ENCODE measurements around the gene CHN1. TPM values are rescaled to one million over a fixed set of nuclear protein-coding genes. Genes with fewer than 3 reads are reported as not detected.

CHN1 gene, protein sequence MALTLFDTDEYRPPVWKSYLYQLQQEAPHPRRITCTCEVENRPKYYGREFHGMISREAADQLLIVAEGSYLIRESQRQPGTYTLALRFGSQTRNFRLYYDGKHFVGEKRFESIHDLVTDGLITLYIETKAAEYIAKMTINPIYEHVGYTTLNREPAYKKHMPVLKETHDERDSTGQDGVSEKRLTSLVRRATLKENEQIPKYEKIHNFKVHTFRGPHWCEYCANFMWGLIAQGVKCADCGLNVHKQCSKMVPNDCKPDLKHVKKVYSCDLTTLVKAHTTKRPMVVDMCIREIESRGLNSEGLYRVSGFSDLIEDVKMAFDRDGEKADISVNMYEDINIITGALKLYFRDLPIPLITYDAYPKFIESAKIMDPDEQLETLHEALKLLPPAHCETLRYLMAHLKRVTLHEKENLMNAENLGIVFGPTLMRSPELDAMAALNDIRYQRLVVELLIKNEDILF
- 1 to 10 TPM; 1.1 to 3.2 TPM for polyA plus RNA-seq

GRCh38 chr2:175004980-175005732, at the start of gene CHN1:
Gene CHN1, minus strand, starts transcription at chr2:175005381. Its CDS starts 469 bp downstream, at chr2:175004912.
- H3K27ac ChIP-seq (ENCODE audit: low read depth in 2 of 2, low read length in 1 of 2) = peak within 1 kb of the TSS; percentile 77 to 87
- WGBS, 2 donors = 0% methylated on average over 78 to 89 of the region's 89 CpGs
- H3K36me3 ChIP-seq (ENCODE audit: control insufficient read depth in 2 of 2, insufficient read depth in 2 of 2, low read length in 1 of 2) = no peaks in the 10 kb centered on the region
- H3K27me3 ChIP-seq (ENCODE audit: control insufficient read depth in 1 of 2, insufficient read depth in 2 of 2, low read length in 2 of 2) = peaks cover 0 to 3% of the 10 kb centered on the region in 2 donors
- no peaks in the 10 kb centered on the region for H3K4me1 ChIP-seq (ENCODE audit: control insufficient read depth in 2 of 2, insufficient read depth in 2 of 2, low read length in 1 of 2)
- H3K4me3 ChIP-seq (ENCODE audit: low read depth in 1 of 2, low read length in 2 of 2) = peak within 1 kb of the TSS; percentile 61 to 69
- no peaks in the 10 kb centered on the region for H3K9me3 ChIP-seq (ENCODE audit: control insufficient read depth in 2 of 2, insufficient read depth in 1 of 2, low read depth in 1 of 2, low read length in 1 of 2)

DNA sequence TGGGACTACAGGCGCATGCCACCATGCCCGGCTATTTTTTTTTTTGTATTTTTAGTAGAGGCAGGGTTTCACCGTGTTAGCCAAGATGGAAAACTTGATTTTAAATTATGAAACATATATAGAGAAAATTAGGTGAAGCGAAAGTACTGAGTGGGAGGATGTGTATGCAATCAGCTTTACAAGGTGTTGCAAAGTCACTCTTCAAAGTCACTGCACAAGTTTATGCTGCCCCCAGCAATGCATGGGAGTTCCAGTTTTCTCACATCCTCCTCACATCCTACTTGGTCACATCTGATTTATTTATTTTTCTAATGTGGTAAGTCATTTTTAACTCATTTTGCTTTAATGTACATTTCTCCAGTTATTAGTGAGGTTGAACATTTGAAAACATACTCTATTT, 49.2 kb upstream of the CHN1 start:
- WGBS, 2 donors = 88 to 91% methylated on average over 4 of the region's 4 CpGs
- H3K9me3 ChIP-seq (ENCODE audit: control insufficient read depth in 2 of 2, insufficient read depth in 1 of 2, low read depth in 1 of 2, low read length in 1 of 2) = no peaks in the 10 kb centered on the region
- no peaks in the 10 kb centered on the region for H3K36me3 ChIP-seq (ENCODE audit: control insufficient read depth in 2 of 2, insufficient read depth in 2 of 2, low read length in 1 of 2)
- H3K27ac ChIP-seq (ENCODE audit: low read depth in 2 of 2, low read length in 1 of 2) = no peak overlapping the region
- H3K4me3 ChIP-seq (ENCODE audit: low read depth in 1 of 2, low read length in 2 of 2) = no peak overlapping the region
- no peaks in the 10 kb centered on the region for H3K27me3 ChIP-seq (ENCODE audit: control insufficient read depth in 1 of 2, insufficient read depth in 2 of 2, low read length in 2 of 2)
- H3K4me1 ChIP-seq (ENCODE audit: control insufficient read depth in 2 of 2, insufficient read depth in 2 of 2, low read length in 1 of 2) = no peaks in the 10 kb centered on the region

DNA sequence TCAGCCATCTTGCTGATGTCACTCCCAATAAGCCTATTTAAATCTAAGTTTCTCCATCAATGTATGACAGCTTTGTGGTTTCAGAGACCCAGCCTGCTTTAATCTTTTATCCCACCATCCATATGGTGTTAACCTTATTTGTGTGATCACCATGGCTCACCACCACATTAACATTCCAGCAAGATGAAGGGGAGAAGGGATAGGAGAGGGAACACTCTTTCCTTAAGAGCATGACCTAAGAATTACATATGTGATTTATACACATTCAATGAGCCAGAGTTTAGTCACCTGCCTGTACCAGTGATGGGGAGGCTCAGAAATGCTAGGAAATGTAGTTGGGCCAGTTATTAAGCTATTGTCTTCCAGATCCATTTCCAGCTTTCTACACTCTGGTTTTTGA, 44.5 kb upstream of the CHN1 start:
- Histone ChIP-seq H3K36me3 (ENCODE audit: control insufficient read depth in 2 of 2, insufficient read depth in 2 of 2, low read length in 1 of 2) (no peaks in the 10 kb centered on the region), H3K27me3 (ENCODE audit: control insufficient read depth in 1 of 2, insufficient read depth in 2 of 2, low read length in 2 of 2) (no peaks in the 10 kb centered on the region), H3K4me1 (ENCODE audit: control insufficient read depth in 2 of 2, insufficient read depth in 2 of 2, low read length in 1 of 2) (no peaks in the 10 kb centered on the region), H3K4me3 (ENCODE audit: low read depth in 1 of 2, low read length in 2 of 2) (no peak overlapping the region), H3K9me3 (ENCODE audit: control insufficient read depth in 2 of 2, insufficient read depth in 1 of 2, low read depth in 1 of 2, low read length in 1 of 2) (no peaks in the 10 kb centered on the region), H3K27ac (ENCODE audit: low read depth in 2 of 2, low read length in 1 of 2) (no peak overlapping the region)

GRCh38 chr2:175048275-175048674, 43.1 kb upstream of the CHN1 start:
- H3K9me3 ChIP-seq (ENCODE audit: control insufficient read depth in 2 of 2, insufficient read depth in 1 of 2, low read depth in 1 of 2, low read length in 1 of 2) = no peaks in the 10 kb centered on the region
- no peaks in the 10 kb centered on the region for H3K36me3 ChIP-seq (ENCODE audit: control insufficient read depth in 2 of 2, insufficient read depth in 2 of 2, low read length in 1 of 2)
- no peaks in the 10 kb centered on the region for H3K4me1 ChIP-seq (ENCODE audit: control insufficient read depth in 2 of 2, insufficient read depth in 2 of 2, low read length in 1 of 2)
- no peaks in the 10 kb centered on the region for H3K27me3 ChIP-seq (ENCODE audit: control insufficient read depth in 1 of 2, insufficient read depth in 2 of 2, low read length in 2 of 2)
- no peak overlapping the region for H3K4me3 ChIP-seq (ENCODE audit: low read depth in 1 of 2, low read length in 2 of 2)
- H3K27ac ChIP-seq (ENCODE audit: low read depth in 2 of 2, low read length in 1 of 2) = no peak overlapping the region
- 82 to 90% methylated on average over 2 of the region's 2 CpGs for WGBS, 2 donors

DNA sequence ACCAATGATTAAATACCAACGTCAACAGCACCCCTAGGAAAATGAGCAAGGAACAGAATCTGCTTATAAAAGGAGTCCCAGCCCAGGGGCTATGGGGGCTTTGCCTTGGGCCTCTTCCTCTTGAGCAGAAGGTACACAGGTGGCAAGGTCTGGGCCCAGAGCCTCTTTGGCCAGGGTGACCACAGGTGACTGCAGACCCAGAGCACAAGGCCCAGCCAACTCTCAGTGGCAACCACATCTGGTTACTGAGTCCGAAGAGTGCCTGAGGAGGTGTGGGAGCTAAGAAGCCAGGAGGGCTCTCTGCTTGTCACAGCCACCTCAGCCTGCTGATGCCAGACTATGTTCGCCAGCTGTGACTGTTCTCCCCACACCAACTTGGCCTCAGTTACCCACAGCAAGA, 34.3 kb upstream of the CHN1 start:
- H3K36me3 ChIP-seq (ENCODE audit: control insufficient read depth in 2 of 2, insufficient read depth in 2 of 2, low read length in 1 of 2) = no peaks in the 10 kb centered on the region
- H3K9me3 ChIP-seq (ENCODE audit: control insufficient read depth in 2 of 2, insufficient read depth in 1 of 2, low read depth in 1 of 2, low read length in 1 of 2) = no peaks in the 10 kb centered on the region
- H3K27me3 ChIP-seq (ENCODE audit: control insufficient read depth in 1 of 2, insufficient read depth in 2 of 2, low read length in 2 of 2) = no peaks in the 10 kb centered on the region
- H3K4me3 ChIP-seq (ENCODE audit: low read depth in 1 of 2, low read length in 2 of 2) = no peak overlapping the region
- 92 to 93% methylated on average over 3 of the region's 3 CpGs for WGBS, 2 donors
- no peaks in the 10 kb centered on the region for H3K4me1 ChIP-seq (ENCODE audit: control insufficient read depth in 2 of 2, insufficient read depth in 2 of 2, low read length in 1 of 2)
- H3K27ac ChIP-seq (ENCODE audit: low read depth in 2 of 2, low read length in 1 of 2) = no peak overlapping the region

DNA sequence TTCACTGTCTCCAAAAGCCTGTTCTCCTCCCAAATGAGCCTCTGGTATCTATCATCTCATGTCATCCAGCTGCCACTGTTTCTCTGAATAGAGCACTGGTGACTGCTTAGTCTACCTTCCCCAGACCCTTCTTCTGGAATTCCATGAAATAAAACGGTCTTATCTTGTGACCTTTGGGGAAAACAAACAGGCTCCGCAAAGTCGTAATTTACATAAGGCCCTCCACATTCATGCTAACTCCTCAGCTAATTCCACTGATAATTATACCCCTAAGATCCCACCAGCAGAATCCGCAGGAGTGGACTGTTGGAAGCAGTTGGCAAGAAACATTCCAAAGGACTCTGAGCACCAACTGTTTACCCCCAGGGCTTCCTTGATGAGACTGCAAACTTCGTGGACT, 33.9 kb upstream of the CHN1 start:
- Histone ChIP-seq H3K27ac (ENCODE audit: low read depth in 2 of 2, low read length in 1 of 2) (no peak overlapping the region), H3K27me3 (ENCODE audit: control insufficient read depth in 1 of 2, insufficient read depth in 2 of 2, low read length in 2 of 2) (no peaks in the 10 kb centered on the region), H3K36me3 (ENCODE audit: control insufficient read depth in 2 of 2, insufficient read depth in 2 of 2, low read length in 1 of 2) (no peaks in the 10 kb centered on the region), H3K4me3 (ENCODE audit: low read depth in 1 of 2, low read length in 2 of 2) (no peak overlapping the region), H3K4me1 (ENCODE audit: control insufficient read depth in 2 of 2, insufficient read depth in 2 of 2, low read length in 1 of 2) (no peaks in the 10 kb centered on the region), H3K9me3 (ENCODE audit: control insufficient read depth in 2 of 2, insufficient read depth in 1 of 2, low read depth in 1 of 2, low read length in 1 of 2) (no peaks in the 10 kb centered on the region)
- WGBS, 2 donors = 82% methylated on average over 5 of the region's 5 CpGs

GRCh38 chr2:175037941-175038340, 32.8 kb upstream of the CHN1 start:
- H3K27ac ChIP-seq (ENCODE audit: low read depth in 2 of 2, low read length in 1 of 2) = no peak overlapping the region
- H3K27me3 ChIP-seq (ENCODE audit: control insufficient read depth in 1 of 2, insufficient read depth in 2 of 2, low read length in 2 of 2) = no peaks in the 10 kb centered on the region
- no peaks in the 10 kb centered on the region for H3K4me1 ChIP-seq (ENCODE audit: control insufficient read depth in 2 of 2, insufficient read depth in 2 of 2, low read length in 1 of 2)
- no peaks in the 10 kb centered on the region for H3K36me3 ChIP-seq (ENCODE audit: control insufficient read depth in 2 of 2, insufficient read depth in 2 of 2, low read length in 1 of 2)
- no peak overlapping the region for H3K4me3 ChIP-seq (ENCODE audit: low read depth in 1 of 2, low read length in 2 of 2)
- H3K9me3 ChIP-seq (ENCODE audit: control insufficient read depth in 2 of 2, insufficient read depth in 1 of 2, low read depth in 1 of 2, low read length in 1 of 2) = no peaks in the 10 kb centered on the region
- 75 to 85% methylated on average over 2 of the region's 2 CpGs for WGBS, 2 donors

DNA sequence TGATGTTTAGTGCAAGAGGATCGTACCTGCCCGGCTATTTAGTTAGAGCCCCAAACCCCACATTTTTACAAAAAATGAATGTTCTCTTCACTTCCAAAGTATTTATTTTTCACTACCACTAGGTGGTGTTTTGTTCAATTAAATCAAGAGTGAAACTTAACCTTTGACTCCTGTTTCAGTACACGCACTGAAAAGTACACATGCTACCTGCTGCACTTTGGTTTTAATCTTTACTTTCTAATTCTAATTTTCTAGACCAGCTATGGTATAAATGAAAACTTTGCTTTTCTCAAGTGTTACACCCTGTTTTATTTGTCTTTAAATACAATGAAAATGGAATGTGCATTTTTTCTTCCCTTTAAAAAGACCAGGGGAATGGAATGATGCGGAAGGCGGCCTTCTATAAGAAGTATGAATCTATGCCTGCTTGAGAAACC, 31.4 kb upstream of the CHN1 start:
- no peaks in the 10 kb centered on the region for H3K4me1 ChIP-seq (ENCODE audit: control insufficient read depth in 2 of 2, insufficient read depth in 2 of 2, low read length in 1 of 2)
- H3K9me3 ChIP-seq (ENCODE audit: control insufficient read depth in 2 of 2, insufficient read depth in 1 of 2, low read depth in 1 of 2, low read length in 1 of 2) = no peaks in the 10 kb centered on the region
- no peak overlapping the region for H3K27ac ChIP-seq (ENCODE audit: low read depth in 2 of 2, low read length in 1 of 2)
- no peaks in the 10 kb centered on the region for H3K27me3 ChIP-seq (ENCODE audit: control insufficient read depth in 1 of 2, insufficient read depth in 2 of 2, low read length in 2 of 2)
- no peak overlapping the region for H3K4me3 ChIP-seq (ENCODE audit: low read depth in 1 of 2, low read length in 2 of 2)
- WGBS, 2 donors = 63 to 73% methylated on average over 5 of the region's 5 CpGs
- H3K36me3 ChIP-seq (ENCODE audit: control insufficient read depth in 2 of 2, insufficient read depth in 2 of 2, low read length in 1 of 2) = no peaks in the 10 kb centered on the region

GRCh38 chr2:175035806-175036205, 30.6 kb upstream of the CHN1 start:
- no peak overlapping the region for H3K4me3 ChIP-seq (ENCODE audit: low read depth in 1 of 2, low read length in 2 of 2)
- H3K4me1 ChIP-seq (ENCODE audit: control insufficient read depth in 2 of 2, insufficient read depth in 2 of 2, low read length in 1 of 2) = no peaks in the 10 kb centered on the region
- WGBS, 2 donors = 69 to 76% methylated on average over 3 of the region's 3 CpGs

More at GRCh38 chr2:175035806-175036205, 30.6 kb upstream of the CHN1 start:
- H3K9me3 ChIP-seq (ENCODE audit: control insufficient read depth in 2 of 2, insufficient read depth in 1 of 2, low read depth in 1 of 2, low read length in 1 of 2) = no peaks in the 10 kb centered on the region
- no peaks in the 10 kb centered on the region for H3K27me3 ChIP-seq (ENCODE audit: control insufficient read depth in 1 of 2, insufficient read depth in 2 of 2, low read length in 2 of 2)
- no peak overlapping the region for H3K27ac ChIP-seq (ENCODE audit: low read depth in 2 of 2, low read length in 1 of 2)
- H3K36me3 ChIP-seq (ENCODE audit: control insufficient read depth in 2 of 2, insufficient read depth in 2 of 2, low read length in 1 of 2) = no peaks in the 10 kb centered on the region
